GM18868 (cell line): Measurements from ENCODE around the gene ZNF385A.

Experiments used
- ATAC-seq: cut with Tn5 transposase; IDR thresholded peaks from one replicate; pipeline ENCODE4 v1.9.1; 2021; ENCODE audit warnings: mild to moderate bottlenecking, moderate library complexity; ENCODE audit not compliant: unreplicated experiment

ZNF385A gene

GRCh38 chr12:54393743-54394142 is 9.2 kb upstream of the ZNF385A start:
- no peak for ATAC-seq

GRCh38 chr12:54393207-54393609 is 8.7 kb upstream of the ZNF385A start:
- no peak for ATAC-seq

- ATAC-seq: no peak
Measured at GRCh38 chr12:54392485-54393206, 8.1 kb upstream of the ZNF385A start.

GRCh38 chr12:54390668-54391551 is 6.4 kb upstream of the ZNF385A start:
- ATAC-seq: peak; percentile 77

- ATAC-seq: no peak
Measured at GRCh38 chr12:54390176-54390667, 5.7 kb upstream of the ZNF385A start.

GRCh38 chr12:54389607-54390175 is 5.2 kb upstream of the ZNF385A start:
- ATAC-seq: no peak

GRCh38 chr12:54389134-54389508 is 4.6 kb upstream of the ZNF385A start:
- ATAC-seq: no peak

GRCh38 chr12:54388237-54389133 is 4.0 kb upstream of the ZNF385A start:
- no peak for ATAC-seq

- no peak for ATAC-seq
Measured at GRCh38 chr12:54387114-54387467, 2.6 kb upstream of the ZNF385A start.

- no peak for ATAC-seq
Measured at GRCh38 chr12:54386403-54387113, 2.0 kb upstream of the ZNF385A start.

- peak; percentile 33 for ATAC-seq
Measured at GRCh38 chr12:54385251-54385914, 850 bp upstream of the ZNF385A start.

- ATAC-seq: no peak
Measured at GRCh38 chr12:54383041-54383609, 1.4 kb downstream of the ZNF385A start.

GRCh38 chr12:54381136-54381535 is 3.4 kb downstream of the ZNF385A start:
- no peak for ATAC-seq

GRCh38 chr12:54379398-54380201 is 4.9 kb downstream of the ZNF385A start:
- ATAC-seq: peak; percentile 81

- no peak for ATAC-seq
Measured at GRCh38 chr12:54378796-54379397, 5.6 kb downstream of the ZNF385A start.

- ATAC-seq: no peak
Measured at GRCh38 chr12:54377797-54378515, 6.6 kb downstream of the ZNF385A start.

- no peak for ATAC-seq
Measured at GRCh38 chr12:54377007-54377406, 7.5 kb downstream of the ZNF385A start.
